Right lobe of liver (tissue), 6 donors: ENCODE data around the gene MCC. TPM values are rescaled to one million over a fixed set of nuclear protein-coding genes. Genes with fewer than 3 reads are reported as not detected.

Experiments
- ATAC-seq, 4 donors: fragments of 200-7000 bp; cut with Tn5 transposase; one replicate each; pipeline ENCODE4 v1.9.1; 2020; ENCODE audit warnings: mild to moderate bottlenecking in 4 of 4, moderate library complexity in 4 of 4
- DNase-seq, 3 donors: peaks; one replicate each; pipeline ENCODE4 v3.0.0-alpha.2; 2020
- H3K27ac ChIP-seq, 3 donors: fragments of 200-600 bp; one replicate each; pipeline ENCODE4 v1.8.0; 2022
- H3K27me3 ChIP-seq, 2 donors: fragments of 200-600 bp; one replicate each; pipeline ENCODE4 v1.8.0; 2022
- H3K36me3 ChIP-seq, 4 donors: fragments of 200-600 bp; sonication (generic) in 1 of 4; one replicate each; pipeline versions ENCODE4 v1.5.1 to v1.8.0; 2017 to 2022; ENCODE audit warnings: control low read depth in 1 of 4
- H3K4me1 ChIP-seq, 4 donors: fragments of 200-600 bp; sonication (generic) in 1 of 4; one replicate each; pipeline versions ENCODE4 v1.5.1 to v1.8.0; 2017 to 2022; ENCODE audit warnings: control low read depth in 1 of 4
- H3K4me3 ChIP-seq, 3 donors: fragments of 200-600 bp; one replicate each; pipeline ENCODE4 v1.8.0; 2022
- H3K9me3 ChIP-seq, 4 donors: fragments of 200-600 bp; sonication (generic) in 1 of 4; one replicate each; pipeline versions ENCODE4 v1.5.1 to v1.8.0; 2017 to 2022; ENCODE audit warnings: control low read depth in 1 of 4
- CTCF ChIP-seq, 4 donors: fragments of 200-600 bp in 3 of 4; fragments of 450-650 bp in 1 of 4; IDR thresholded peaks; one replicate each; pipeline versions ENCODE4 v1.5.1 to v1.8.0; 2016 to 2022; ENCODE audit warnings: antibody characterized with exemption in 4 of 4, mild to moderate bottlenecking in 2 of 4
- POLR2A ChIP-seq: fragments of 450-650 bp; IDR thresholded peaks from one replicate; pipeline ENCODE4 v1.6.1; 2017; ENCODE audit warnings: antibody characterized with exemption, mild to moderate bottlenecking
- WGBS: methylation state at CpG from one replicate; pipeline ENCODE4 v1.1.6; 2018; ENCODE audit warnings: low coverage, low lambda C conversion rate; ENCODE audit not compliant: insufficient coverage; ENCODE audit errors: missing lambda C conversion rate; 5-methylcytosine and 5-hydroxymethylcytosine counted together
- intact Hi-C, 2 donors: fragments of 100-400 bp; cut with DNase I; formaldehyde crosslinking; loops; one replicate each; pipeline versions ENCODE4 v1.11.2 to v1.14.1; 2022
- total RNA-seq, 6 experiments: library from RNA; depleted of rRNA in 2 of 6; stranded (reverse); fragments of >200 nt in 2 of 6; fragmentation: NEBNext Ultra II Directional in 3 of 6; extraction: Animal tissue kit (Norgen Biotek cat#: 25700) in 3 of 6; gene quantifications; one replicate each; pipeline versions ENCODE4 v1.1.0 to v1.2.4, GENCODE V29; 2016 to 2023
- donor health status: DM: no; HTN: yes; CAD: no.
- donor health status: DM: no; HTN: no; CAD: no.
- donor health status: DM: no; HTN: no; CAD: no.
- donor health status: DM: no; HTN: yes; CAD: no.
- donor health status: DM: no; HTN: yes; CAD: no.

The MCC gene
- total RNA-seq, 6 experiments from 2014 or later = 23.1 to 35.2 (median 26.1) TPM

GRCh38 chr5:113235884-113236283 lies 252.4 kb downstream of the MCC start:
- Histone ChIP-seq H3K4me1 (peaks cover 0 to 15% (median 0%) of the 10 kb centered on the region in 4 donors), H3K4me3 (no peak overlapping the region), H3K36me3 (no peaks in the 10 kb centered on the region), H3K9me3 (no peaks in the 10 kb centered on the region), H3K27me3 (no peaks in the 10 kb centered on the region), H3K27ac (no peak overlapping the region)
- DNase-seq (no peak), ATAC-seq (no peak)
- intact Hi-C loops = no loop called here
- TF ChIP-seq CTCF (IDR thresholded peaks at IDR 0.05) (no peak), POLR2A (no peak)
- 82% methylated on average over 4 of the region's 4 CpGs for WGBS

GRCh38 chr5:113234546-113234945 lies 253.7 kb downstream of the MCC start:
- no peaks in the 10 kb centered on the region for H3K36me3 ChIP-seq
- intact Hi-C loops = no loop called here
- DNase-seq (no peak), ATAC-seq (no peak)
- H3K27me3 ChIP-seq = no peaks in the 10 kb centered on the region
- TF ChIP-seq CTCF (IDR thresholded peaks at IDR 0.05) (no peak), POLR2A (no peak)
- no peaks in the 10 kb centered on the region for H3K9me3 ChIP-seq
- no peak overlapping the region for H3K4me3 ChIP-seq
- no peak overlapping the region for H3K27ac ChIP-seq
- peaks cover 0 to 15% (median 0%) of the 10 kb centered on the region in 4 donors for H3K4me1 ChIP-seq
- WGBS = 55% methylated on average over 1 of the region's 1 CpG

- H3K27me3 ChIP-seq = no peaks in the 10 kb centered on the region
- H3K4me1 ChIP-seq = peaks cover 0 to 15% (median 0%) of the 10 kb centered on the region in 4 donors
- TF ChIP-seq POLR2A (no peak), CTCF (IDR thresholded peaks at IDR 0.05) (no peak)
- intact Hi-C loops = no loop called here
- no peaks in the 10 kb centered on the region for H3K36me3 ChIP-seq
- no peak for DNase-seq
- WGBS = 94% methylated on average over 1 of the region's 1 CpG
- no peak for ATAC-seq
- no peak overlapping the region for H3K4me3 ChIP-seq
- no peaks in the 10 kb centered on the region for H3K9me3 ChIP-seq
- H3K27ac ChIP-seq = no peak overlapping the region
Observed at GRCh38 chr5:113233606-113234005, 254.6 kb downstream of the MCC start.

GRCh38 chr5:113232667-113233066 lies 255.6 kb downstream of the MCC start:
- Histone ChIP-seq H3K4me3 (no peak overlapping the region), H3K9me3 (no peaks in the 10 kb centered on the region), H3K27me3 (no peaks in the 10 kb centered on the region), H3K27ac (no peak overlapping the region), H3K4me1 (peaks cover 0 to 15% (median 0%) of the 10 kb centered on the region in 4 donors), H3K36me3 (no peaks in the 10 kb centered on the region)
- TF ChIP-seq CTCF (IDR thresholded peaks at IDR 0.05) (no peak), POLR2A (no peak)
- ATAC-seq (peak; percentile 87 to 92 (median 90)), DNase-seq (peak in 2 of 3 donors; percentile 44 to 71)
- intact Hi-C loops = no loop called here
- WGBS = 24% methylated on average over 2 of the region's 2 CpGs

GRCh38 chr5:113232221-113232620 lies 256.0 kb downstream of the MCC start:
- intact Hi-C loops = no loop called here
- WGBS = 53% methylated on average over 2 of the region's 2 CpGs
- ATAC-seq = peak in 2 of 4 donors; percentile 26 to 61
- Histone ChIP-seq H3K27me3 (no peaks in the 10 kb centered on the region), H3K27ac (no peak overlapping the region), H3K4me3 (no peak overlapping the region), H3K9me3 (no peaks in the 10 kb centered on the region), H3K4me1 (peaks cover 0 to 15% (median 0%) of the 10 kb centered on the region in 4 donors), H3K36me3 (no peaks in the 10 kb centered on the region)
- TF ChIP-seq CTCF (IDR thresholded peaks at IDR 0.05) (no peak), POLR2A (no peak)
- DNase-seq = no peak
